ENCODE data around the gene ECI2.

DNA sequence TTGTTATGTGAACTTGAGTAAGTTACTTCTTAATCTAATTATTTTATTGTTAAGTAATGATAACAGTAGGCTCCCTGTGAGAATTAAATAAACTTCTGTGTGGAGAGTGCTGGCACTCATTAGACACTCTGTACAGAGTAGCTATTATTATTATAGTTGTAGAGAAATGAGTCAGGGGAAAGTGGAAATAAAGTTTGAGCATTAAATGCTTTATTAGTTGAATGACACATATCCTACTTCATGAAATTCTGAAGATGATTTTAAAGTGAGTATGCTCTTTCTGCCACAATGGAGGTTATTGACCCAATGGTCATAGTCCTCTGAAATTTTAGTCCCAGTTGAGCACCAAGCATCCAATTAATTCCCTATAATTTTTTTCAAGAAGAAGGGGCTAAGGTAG lies 5.9 kb downstream of the ECI2 start:
- TF ChIP-seq, protein P1, sequence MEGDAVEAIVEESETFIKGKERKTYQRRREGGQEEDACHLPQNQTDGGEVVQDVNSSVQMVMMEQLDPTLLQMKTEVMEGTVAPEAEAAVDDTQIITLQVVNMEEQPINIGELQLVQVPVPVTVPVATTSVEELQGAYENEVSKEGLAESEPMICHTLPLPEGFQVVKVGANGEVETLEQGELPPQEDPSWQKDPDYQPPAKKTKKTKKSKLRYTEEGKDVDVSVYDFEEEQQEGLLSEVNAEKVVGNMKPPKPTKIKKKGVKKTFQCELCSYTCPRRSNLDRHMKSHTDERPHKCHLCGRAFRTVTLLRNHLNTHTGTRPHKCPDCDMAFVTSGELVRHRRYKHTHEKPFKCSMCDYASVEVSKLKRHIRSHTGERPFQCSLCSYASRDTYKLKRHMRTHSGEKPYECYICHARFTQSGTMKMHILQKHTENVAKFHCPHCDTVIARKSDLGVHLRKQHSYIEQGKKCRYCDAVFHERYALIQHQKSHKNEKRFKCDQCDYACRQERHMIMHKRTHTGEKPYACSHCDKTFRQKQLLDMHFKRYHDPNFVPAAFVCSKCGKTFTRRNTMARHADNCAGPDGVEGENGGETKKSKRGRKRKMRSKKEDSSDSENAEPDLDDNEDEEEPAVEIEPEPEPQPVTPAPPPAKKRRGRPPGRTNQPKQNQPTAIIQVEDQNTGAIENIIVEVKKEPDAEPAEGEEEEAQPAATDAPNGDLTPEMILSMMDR (IDR thresholded peaks at IDR 0.05), result no peak
- TF ChIP-seq POLR2A (IDR thresholded peaks at IDR 0.05), result no peak

Data from thyroid gland (tissue), 4 donors.